ENCODE data around the gene PLA2G12B. TPM values are rescaled to one million over a fixed set of nuclear protein-coding genes. Genes with fewer than 3 reads are reported as not detected.

The PLA2G12B gene
- total RNA-seq, 2 donors from 2014 or later: 0.90 to 4.2 TPM

- Histone ChIP-seq H3K36me3 (no peaks in the 10 kb centered on the region), H3K27me3 (no peaks in the 10 kb centered on the region), H3K9me3 (peaks cover 4 to 29% of the 10 kb centered on the region in 2 donors), H3K27ac (no peak overlapping the region), H3K4me3 (no peak overlapping the region), H3K4me1 (no peaks in the 10 kb centered on the region)
- TF ChIP-seq, protein P1, sequence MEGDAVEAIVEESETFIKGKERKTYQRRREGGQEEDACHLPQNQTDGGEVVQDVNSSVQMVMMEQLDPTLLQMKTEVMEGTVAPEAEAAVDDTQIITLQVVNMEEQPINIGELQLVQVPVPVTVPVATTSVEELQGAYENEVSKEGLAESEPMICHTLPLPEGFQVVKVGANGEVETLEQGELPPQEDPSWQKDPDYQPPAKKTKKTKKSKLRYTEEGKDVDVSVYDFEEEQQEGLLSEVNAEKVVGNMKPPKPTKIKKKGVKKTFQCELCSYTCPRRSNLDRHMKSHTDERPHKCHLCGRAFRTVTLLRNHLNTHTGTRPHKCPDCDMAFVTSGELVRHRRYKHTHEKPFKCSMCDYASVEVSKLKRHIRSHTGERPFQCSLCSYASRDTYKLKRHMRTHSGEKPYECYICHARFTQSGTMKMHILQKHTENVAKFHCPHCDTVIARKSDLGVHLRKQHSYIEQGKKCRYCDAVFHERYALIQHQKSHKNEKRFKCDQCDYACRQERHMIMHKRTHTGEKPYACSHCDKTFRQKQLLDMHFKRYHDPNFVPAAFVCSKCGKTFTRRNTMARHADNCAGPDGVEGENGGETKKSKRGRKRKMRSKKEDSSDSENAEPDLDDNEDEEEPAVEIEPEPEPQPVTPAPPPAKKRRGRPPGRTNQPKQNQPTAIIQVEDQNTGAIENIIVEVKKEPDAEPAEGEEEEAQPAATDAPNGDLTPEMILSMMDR (IDR thresholded peaks at IDR 0.05): no peak
- no peak for DNase-seq (ENCODE audit: low spot score)
These were observed 27.4 kb upstream of the PLA2G12B start for GRCh38 chr10:72981882-72982529.

- H3K4me3 ChIP-seq: no peak overlapping the region
- TF ChIP-seq, protein P1 (IDR thresholded peaks at IDR 0.05): no peak
- H3K27me3 ChIP-seq: no peaks in the 10 kb centered on the region
- peaks cover 4 to 36% of the 10 kb centered on the region in 2 donors for H3K9me3 ChIP-seq
- H3K4me1 ChIP-seq: no peaks in the 10 kb centered on the region
- no peak for DNase-seq (ENCODE audit: low spot score)
- H3K27ac ChIP-seq: no peak overlapping the region
- no peaks in the 10 kb centered on the region for H3K36me3 ChIP-seq
These were observed 26.6 kb upstream of the PLA2G12B start for GRCh38 chr10:72981028-72981881.

DNA sequence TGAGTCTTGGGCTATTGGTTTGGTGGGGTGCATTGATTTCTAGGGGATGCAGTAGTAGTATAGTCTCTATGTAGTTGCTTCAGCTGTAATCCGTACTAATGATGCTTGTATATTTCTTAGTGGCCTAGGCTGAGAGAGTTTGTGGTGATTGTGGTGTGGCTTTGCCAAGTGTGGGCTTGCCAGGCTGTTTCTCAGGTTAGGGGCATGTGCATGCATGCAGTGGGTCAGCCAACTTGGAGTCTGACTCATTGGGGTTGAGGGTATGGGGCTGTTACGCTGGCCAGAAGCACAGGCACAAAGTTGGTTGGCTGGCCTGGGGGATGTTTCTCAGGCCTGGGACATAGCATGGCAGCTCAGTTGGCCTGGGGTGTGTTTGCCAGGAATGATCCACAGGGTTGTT is 25.7 kb upstream of the PLA2G12B start:
- peaks cover 4 to 45% of the 10 kb centered on the region in 2 donors for H3K9me3 ChIP-seq
- TF ChIP-seq, protein P1 (IDR thresholded peaks at IDR 0.05): no peak
- DNase-seq (ENCODE audit: low spot score): no peak
- no peaks in the 10 kb centered on the region for H3K36me3 ChIP-seq
- H3K4me3 ChIP-seq: no peak overlapping the region
- H3K4me1 ChIP-seq: no peaks in the 10 kb centered on the region
- H3K27me3 ChIP-seq: no peaks in the 10 kb centered on the region
- H3K27ac ChIP-seq: no peak overlapping the region

DNA sequence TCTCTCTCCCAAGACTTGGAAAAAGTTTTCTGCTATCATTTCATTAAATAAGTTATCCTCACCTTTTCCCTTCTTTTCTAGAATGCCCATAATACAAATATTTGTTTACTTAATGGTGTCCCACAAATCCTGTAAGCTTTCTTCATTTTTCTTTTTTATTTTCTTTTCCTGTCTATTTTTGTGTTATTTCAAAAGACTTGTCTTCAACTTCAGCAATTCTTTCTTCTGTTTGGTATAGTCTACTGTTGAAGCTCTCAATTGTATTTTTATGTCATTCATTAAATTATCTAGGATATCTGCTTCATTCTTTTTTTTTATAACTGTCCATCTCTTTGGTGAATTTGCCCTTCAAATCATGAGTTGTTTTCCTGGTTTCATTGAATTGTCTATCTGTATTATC is 25.1 kb upstream of the PLA2G12B start:
- DNase-seq (ENCODE audit: low spot score): no peak
- Histone ChIP-seq H3K27ac (no peak overlapping the region), H3K27me3 (no peaks in the 10 kb centered on the region), H3K4me3 (no peak overlapping the region), H3K36me3 (no peaks in the 10 kb centered on the region), H3K4me1 (no peaks in the 10 kb centered on the region), H3K9me3 (peaks cover 4 to 47% of the 10 kb centered on the region in 2 donors)
- TF ChIP-seq, protein P1 (IDR thresholded peaks at IDR 0.05): no peak

GRCh38 chr10:72976886-72977285 is 22.3 kb upstream of the PLA2G12B start:
- DNase-seq (ENCODE audit: low spot score): no peak
- TF ChIP-seq, protein P1 (IDR thresholded peaks at IDR 0.05): no peak
- Histone ChIP-seq H3K4me3 (no peak overlapping the region), H3K27me3 (no peaks in the 10 kb centered on the region), H3K9me3 (peaks cover 4 to 47% of the 10 kb centered on the region in 2 donors), H3K4me1 (no peaks in the 10 kb centered on the region), H3K36me3 (no peaks in the 10 kb centered on the region), H3K27ac (no peak overlapping the region)

Data from right atrium auricular region (tissue), 2 donors.